ENCODE results near the gene CSMD2. TPM values are rescaled to one million over a fixed set of nuclear protein-coding genes. Genes with fewer than 3 reads are reported as not detected.

CSMD2 gene
- total and polyA plus RNA-seq, 7 donors, result under 0.01 to 0.83 (median 0.16) TPM

DNA sequence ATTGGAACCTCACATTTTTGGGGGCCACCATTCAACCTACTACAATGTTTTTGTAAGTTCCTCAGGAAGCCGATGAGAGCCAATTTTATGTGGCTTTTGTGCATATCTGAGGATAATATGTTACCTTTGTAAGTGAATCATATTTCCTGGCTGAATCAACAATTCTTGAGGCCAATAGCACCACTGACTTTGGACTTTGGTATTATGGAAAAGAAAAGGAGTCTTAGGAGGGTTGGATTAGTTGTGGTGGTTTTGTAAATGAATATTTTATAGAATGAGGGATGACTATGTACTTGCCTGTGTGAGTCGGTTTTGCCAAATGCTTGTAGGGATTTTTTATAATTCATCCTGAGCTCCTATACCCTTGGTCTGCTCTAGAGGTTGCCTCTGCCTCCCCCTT lies 482.7 kb downstream of the CSMD2 start:
- no peaks in the 10 kb centered on the region for H3K36me3 ChIP-seq
- intact Hi-C loops (cut with DNase I), result no loop called here
- peaks cover 0 to 15% (median 5%) of the 10 kb centered on the region in 3 donors for H3K27me3 ChIP-seq
- DNase-seq, result no peak
- WGBS, 2 donors, result 58 to 85% methylated on average over 2 of the region's 2 CpGs
- no peak overlapping the region for H3K4me3 ChIP-seq
- no peaks in the 10 kb centered on the region for H3K9me3 ChIP-seq
- TF ChIP-seq POLR2A (IDR thresholded peaks at IDR 0.05) (no peak), EP300 (IDR thresholded peaks at IDR 0.05) (no peak), POLR2AphosphoS5 (IDR thresholded peaks at IDR 0.05) (no peak)
- TF ChIP-seq, protein P1, sequence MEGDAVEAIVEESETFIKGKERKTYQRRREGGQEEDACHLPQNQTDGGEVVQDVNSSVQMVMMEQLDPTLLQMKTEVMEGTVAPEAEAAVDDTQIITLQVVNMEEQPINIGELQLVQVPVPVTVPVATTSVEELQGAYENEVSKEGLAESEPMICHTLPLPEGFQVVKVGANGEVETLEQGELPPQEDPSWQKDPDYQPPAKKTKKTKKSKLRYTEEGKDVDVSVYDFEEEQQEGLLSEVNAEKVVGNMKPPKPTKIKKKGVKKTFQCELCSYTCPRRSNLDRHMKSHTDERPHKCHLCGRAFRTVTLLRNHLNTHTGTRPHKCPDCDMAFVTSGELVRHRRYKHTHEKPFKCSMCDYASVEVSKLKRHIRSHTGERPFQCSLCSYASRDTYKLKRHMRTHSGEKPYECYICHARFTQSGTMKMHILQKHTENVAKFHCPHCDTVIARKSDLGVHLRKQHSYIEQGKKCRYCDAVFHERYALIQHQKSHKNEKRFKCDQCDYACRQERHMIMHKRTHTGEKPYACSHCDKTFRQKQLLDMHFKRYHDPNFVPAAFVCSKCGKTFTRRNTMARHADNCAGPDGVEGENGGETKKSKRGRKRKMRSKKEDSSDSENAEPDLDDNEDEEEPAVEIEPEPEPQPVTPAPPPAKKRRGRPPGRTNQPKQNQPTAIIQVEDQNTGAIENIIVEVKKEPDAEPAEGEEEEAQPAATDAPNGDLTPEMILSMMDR (IDR thresholded peaks at IDR 0.05), result no peak
- no peak overlapping the region for H3K27ac ChIP-seq
- H3K4me1 ChIP-seq, result no peaks in the 10 kb centered on the region

DNA sequence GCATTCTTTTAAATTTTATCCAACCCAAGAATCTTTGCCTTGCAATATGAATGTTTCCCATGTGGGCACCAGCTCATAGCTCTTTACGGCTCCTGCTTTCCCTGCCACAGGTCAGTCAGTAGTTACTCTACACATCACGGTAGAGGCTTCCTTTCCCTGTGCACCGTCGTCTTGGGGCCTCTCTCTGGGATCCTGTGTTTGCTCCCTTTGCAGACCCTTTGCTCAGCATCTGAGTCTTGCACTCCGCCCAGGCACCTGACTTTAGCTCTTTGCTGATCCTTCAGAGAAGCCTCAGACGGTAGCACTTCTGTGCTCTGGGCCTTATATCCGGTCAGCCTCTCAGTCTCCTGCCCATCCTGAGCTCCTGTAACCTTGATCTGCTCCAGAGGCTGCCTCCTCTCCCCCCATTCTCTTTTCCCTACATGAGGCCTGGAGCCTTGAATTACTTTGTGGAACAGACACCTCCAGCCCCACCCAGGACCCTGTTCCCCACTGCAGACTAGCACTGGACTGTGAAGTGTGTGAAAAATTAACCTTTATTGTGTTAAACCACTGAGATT lies 484.7 kb downstream of the CSMD2 start:
- DNase-seq, result no peak
- no peaks in the 10 kb centered on the region for H3K36me3 ChIP-seq
- intact Hi-C loops (cut with DNase I), result no loop called here
- no peak overlapping the region for H3K27ac ChIP-seq
- H3K9me3 ChIP-seq, result no peaks in the 10 kb centered on the region
- no peak overlapping the region for H3K4me3 ChIP-seq
- H3K4me1 ChIP-seq, result no peaks in the 10 kb centered on the region
- WGBS, 2 donors, result 85 to 86% methylated on average over 7 of the region's 7 CpGs
- TF ChIP-seq POLR2A (IDR thresholded peaks at IDR 0.05), result no peak
- TF ChIP-seq, protein P1 (IDR thresholded peaks at IDR 0.05), result no peak
- TF ChIP-seq EP300 (IDR thresholded peaks at IDR 0.05), result no peak
- TF ChIP-seq POLR2AphosphoS5 (IDR thresholded peaks at IDR 0.05), result no peak
- H3K27me3 ChIP-seq, result peaks cover 0 to under 1% (median 0%) of the 10 kb centered on the region in 3 donors

DNA sequence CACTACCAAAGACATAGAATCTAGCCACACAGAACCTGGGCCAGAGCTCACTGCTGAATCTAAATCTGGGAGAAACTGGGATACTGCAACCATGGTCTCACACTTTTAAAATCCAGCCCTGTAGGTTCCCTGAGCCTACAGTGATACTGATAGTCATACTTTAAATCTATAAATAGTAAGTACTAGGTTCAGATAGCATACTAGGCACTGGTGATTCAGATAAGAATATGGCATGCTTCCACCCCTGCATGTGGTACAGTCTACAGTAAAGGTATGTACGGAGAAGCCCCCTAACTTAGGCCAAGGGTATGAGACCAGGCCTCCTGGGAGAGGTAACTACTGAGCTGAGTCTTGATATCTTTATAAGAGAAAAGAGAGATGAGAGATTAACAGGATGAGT lies 494.5 kb downstream of the CSMD2 start:
- TF ChIP-seq EP300 (IDR thresholded peaks at IDR 0.05), result no peak
- TF ChIP-seq POLR2A (IDR thresholded peaks at IDR 0.05), result no peak
- TF ChIP-seq POLR2AphosphoS5 (IDR thresholded peaks at IDR 0.05), result no peak
- TF ChIP-seq, protein P1 (IDR thresholded peaks at IDR 0.05), result no peak
- Histone ChIP-seq H3K36me3 (no peaks in the 10 kb centered on the region), H3K4me3 (no peak overlapping the region), H3K27me3 (no peaks in the 10 kb centered on the region), H3K4me1 (no peaks in the 10 kb centered on the region), H3K9me3 (no peaks in the 10 kb centered on the region), H3K27ac (no peak overlapping the region)
- intact Hi-C loops (cut with DNase I), result no loop called here
- WGBS, 2 donors, result 74 to 88% methylated on average over 1 of the region's 1 CpG
- no peak for DNase-seq

DNA sequence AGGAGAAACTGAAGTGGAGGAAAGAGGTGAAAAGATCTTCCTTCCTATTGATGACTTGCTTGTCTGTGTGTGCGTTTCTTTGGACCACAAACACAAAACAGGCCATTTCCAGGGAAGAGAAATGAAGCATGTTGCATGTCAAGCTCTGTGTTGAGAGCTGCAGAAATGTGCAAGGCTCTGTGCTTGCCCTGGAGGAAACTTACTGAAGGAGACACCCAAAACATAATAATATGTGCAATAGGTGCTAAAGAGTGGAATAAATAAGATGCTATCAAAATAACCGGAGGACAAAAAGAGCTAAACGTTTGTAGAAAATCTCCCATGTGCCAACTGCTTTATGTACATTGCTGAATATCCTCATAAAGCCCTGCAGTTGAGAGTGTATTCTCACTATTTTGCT lies 496.3 kb downstream of the CSMD2 start:
- Histone ChIP-seq H3K27me3 (no peaks in the 10 kb centered on the region), H3K4me1 (no peaks in the 10 kb centered on the region), H3K9me3 (no peaks in the 10 kb centered on the region), H3K36me3 (no peaks in the 10 kb centered on the region), H3K27ac (no peak overlapping the region), H3K4me3 (no peak overlapping the region)
- intact Hi-C loops (cut with DNase I), result no loop called here
- 65 to 81% methylated on average over 3 of the region's 3 CpGs for WGBS, 2 donors
- DNase-seq, result no peak
- TF ChIP-seq POLR2A (IDR thresholded peaks at IDR 0.05) (no peak), POLR2AphosphoS5 (IDR thresholded peaks at IDR 0.05) (no peak), EP300 (IDR thresholded peaks at IDR 0.05) (no peak)
- TF ChIP-seq, protein P1 (IDR thresholded peaks at IDR 0.05), result no peak

Measured in sigmoid colon (tissue), 7 donors.